IMR-90 (cell line): ENCODE measurements around the gene APPBP2. TPM values are rescaled to one million over a fixed set of nuclear protein-coding genes. Genes with fewer than 3 reads are reported as not detected.
"Not testable (repeated sequence)": the region's sequence is repeated elsewhere in the genome, so short reads cannot be mapped to it uniquely, and the experiment has no call there.

Source experiments
- ATAC-seq: fragments of 200-7000 bp; cut with Tn5 transposase; 2 replicates; pipeline ENCODE4 v1.9.1; 2020; ENCODE audit warnings: low read depth, mild to moderate bottlenecking, moderate library complexity
- BruUV-seq: library from RNA; stranded (reverse); fragments of 400-500 nt; replicated peaks from 2 replicates; lab custom pipeline; 2021; lab: Mats Ljungman, UMichigan
- CTCF ChIA-PET: fragments of 300-600 bp; formaldehyde crosslinking; extraction: SDS; loops from one replicate; lab custom pipeline; 2021; ENCODE audit warnings: antibody characterized with exemption; lab: Yijun Ruan, JAX
- POLR2A ChIA-PET: fragments of 300-600 bp; sonication (Branson Sonifier 250); formaldehyde crosslinking; loops from one replicate; lab custom pipeline; 2022; ENCODE audit warnings: antibody characterized with exemption; ENCODE audit not compliant: unreplicated experiment; lab: Charles Lee
- DNase-seq: peaks from one replicate; pipeline ENCODE4 v3.0.0; 2013
- H2AFZ ChIP-seq: replicated peaks from 2 replicates; pipeline ENCODE3; 2013; ENCODE audit warnings: low read length, mild to moderate bottlenecking; ENCODE audit not compliant: poor library complexity
- H2AK5ac ChIP-seq: 2 replicates; pipeline ENCODE4 v1.6.1; 2013; ENCODE audit warnings: low read depth, low read length, inconsistent platforms
- H2AK9ac ChIP-seq: replicated peaks from 2 replicates; pipeline ENCODE3; 2013; ENCODE audit warnings: mild to moderate bottlenecking, low read depth, low read length, moderate library complexity; ENCODE audit not compliant: poor library complexity
- H2BK120ac ChIP-seq: 2 replicates; pipeline ENCODE4 v1.6.1; 2013; ENCODE audit warnings: low read depth, low read length, inconsistent platforms
- H2BK15ac ChIP-seq: 3 replicates; pipeline ENCODE4 v1.6.1; 2013; ENCODE audit warnings: low read depth, low read length, inconsistent platforms
- H2BK20ac ChIP-seq: 2 replicates; pipeline ENCODE4 v1.6.1; 2013; ENCODE audit warnings: low read depth, mild to moderate bottlenecking, inconsistent platforms, low read length, moderate library complexity
- H2BK5ac ChIP-seq: 2 replicates; pipeline ENCODE4 v1.6.1; 2013; ENCODE audit warnings: mild to moderate bottlenecking, low read depth, low read length, inconsistent platforms; ENCODE audit not compliant: poor library complexity, severe bottlenecking
- H3K14ac ChIP-seq: replicated peaks from 2 replicates; pipeline ENCODE4 v1.6.1; 2013; ENCODE audit warnings: low read depth, low read length, inconsistent platforms
- H3K18ac ChIP-seq: 2 replicates; pipeline ENCODE4 v1.6.1; 2013; ENCODE audit warnings: low read depth, low read length, control low read depth
- H3K23ac ChIP-seq: 2 replicates; pipeline ENCODE4 v1.6.1; 2013; ENCODE audit warnings: low read depth, low read length, inconsistent platforms
- H3K27ac ChIP-seq: 2 replicates; pipeline ENCODE4 v1.5.1; 2013; ENCODE audit warnings: mild to moderate bottlenecking, control low read depth, low read length; ENCODE audit not compliant: insufficient read depth
- H3K27me3 ChIP-seq: 2 replicates; pipeline ENCODE4 v1.6.1; 2013; ENCODE audit warnings: low read length; ENCODE audit not compliant: control insufficient read depth, insufficient read depth
- H3K36me3 ChIP-seq: 2 replicates; pipeline ENCODE4 v1.6.1; 2013; ENCODE audit warnings: low read length, mixed read lengths; ENCODE audit not compliant: control insufficient read depth, insufficient read depth
- H3K4ac ChIP-seq: 2 replicates; pipeline ENCODE4 v1.6.1; 2013; ENCODE audit warnings: low read depth, low read length, inconsistent platforms
- H3K4me1 ChIP-seq: 2 replicates; pipeline ENCODE4 v1.6.1; 2013; ENCODE audit warnings: low read length, mixed read lengths; ENCODE audit not compliant: control insufficient read depth, insufficient read depth
- H3K4me2 ChIP-seq: 2 replicates; pipeline ENCODE4 v1.6.1; 2013; ENCODE audit warnings: low read depth, mild to moderate bottlenecking, control low read depth, low read length, moderate library complexity
- H3K4me3 ChIP-seq: 2 replicates; pipeline ENCODE4 v1.5.1; 2013; ENCODE audit warnings: low read depth, mild to moderate bottlenecking, control low read depth, low read length, moderate library complexity; ENCODE audit not compliant: insufficient read depth
- H3K56ac ChIP-seq: 2 replicates; pipeline ENCODE4 v1.6.1; 2013; ENCODE audit warnings: low read length, inconsistent platforms; ENCODE audit not compliant: insufficient read depth; ENCODE audit errors: extremely low read depth
- H3K79me1 ChIP-seq, 2 experiments: 2 replicates each; pipeline ENCODE4 v1.6.1; 2013; ENCODE audit warnings: low read length in 2 of 2, inconsistent platforms in 1 of 2, low read depth in 1 of 2
- H3K9ac ChIP-seq: 2 replicates; pipeline ENCODE4 v1.6.1; 2013; ENCODE audit warnings: low read depth, low read length, control low read depth
- H3K9me1 ChIP-seq: 2 replicates; pipeline ENCODE4 v1.6.1; 2013; ENCODE audit warnings: low read length, inconsistent platforms; ENCODE audit not compliant: insufficient read depth
- H3K9me3 ChIP-seq: 2 replicates; pipeline ENCODE4 v1.6.1; 2013; ENCODE audit warnings: low read length; ENCODE audit not compliant: control insufficient read depth, insufficient read depth
- H4K20me1 ChIP-seq: 2 replicates; pipeline ENCODE4 v1.6.1; 2013; ENCODE audit warnings: low read length, inconsistent platforms; ENCODE audit not compliant: insufficient read depth
- H4K5ac ChIP-seq: 2 replicates; pipeline ENCODE4 v1.6.1; 2013; ENCODE audit warnings: mild to moderate bottlenecking, low read depth, low read length, control low read depth
- H4K8ac ChIP-seq, 2 experiments: 2 replicates each; pipeline ENCODE4 v1.6.1; 2013; ENCODE audit warnings: low read depth in 2 of 2, low read length in 2 of 2, control low read depth in 1 of 2, inconsistent platforms in 1 of 2
- H4K91ac ChIP-seq: 2 replicates; pipeline ENCODE4 v1.6.1; 2013; ENCODE audit warnings: low read depth, low read length, inconsistent platforms; ENCODE audit not compliant: insufficient read depth
- WGBS, 2 experiments: methylation state at CpG; one replicate each; pipeline versions ENCODE4 v1.1.5 to v1.1.7; 2013; ENCODE audit warnings: missing lambda C conversion rate in 2 of 2; ENCODE audit not compliant: insufficient read length in 1 of 2; ENCODE audit errors: extremely low coverage in 2 of 2; 5-methylcytosine and 5-hydroxymethylcytosine counted together
- dilution Hi-C: fragments of 300-500 bp; cut with HindIII; formaldehyde crosslinking; loops from one replicate; pipeline ENCODE4 v1.14.3; 2018; ENCODE audit warnings: low sequenced_read_pairs; ENCODE audit not compliant: unreplicated experiment
- in situ Hi-C: fragments of 300-500 bp; cut with MboI; formaldehyde crosslinking; loops from 3 replicates; pipeline ENCODE4 v1.14.3; 2019; ENCODE audit warnings: low sequenced_read_pairs, inconsistent platforms, mixed read lengths
- intact Hi-C: fragments of 100-400 bp; cut with micrococcal nuclease; formaldehyde crosslinking; loops from 2 replicates; pipeline ENCODE4 v1.10.0; 2022
- polyA plus RNA-seq, 3 experiments: library from polyadenylated mRNA; depleted of rRNA; stranded (reverse); fragments of >200 nt; gene quantifications; 2 replicates each; pipeline ENCODE4 v1.2.3, GENCODE V29; 2012; ENCODE audit warnings: low replicate concordance in 1 of 3
- total RNA-seq: library from RNA; depleted of rRNA; stranded (reverse); fragments of >200 nt; gene quantifications from 2 replicates; pipeline ENCODE4 v1.2.3, GENCODE V29; 2012

Gene APPBP2
- total and polyA plus RNA-seq, 2 of the 4 experiments (the other 2 are of a cell fraction): 12.3 to 93.9 TPM

DNA sequence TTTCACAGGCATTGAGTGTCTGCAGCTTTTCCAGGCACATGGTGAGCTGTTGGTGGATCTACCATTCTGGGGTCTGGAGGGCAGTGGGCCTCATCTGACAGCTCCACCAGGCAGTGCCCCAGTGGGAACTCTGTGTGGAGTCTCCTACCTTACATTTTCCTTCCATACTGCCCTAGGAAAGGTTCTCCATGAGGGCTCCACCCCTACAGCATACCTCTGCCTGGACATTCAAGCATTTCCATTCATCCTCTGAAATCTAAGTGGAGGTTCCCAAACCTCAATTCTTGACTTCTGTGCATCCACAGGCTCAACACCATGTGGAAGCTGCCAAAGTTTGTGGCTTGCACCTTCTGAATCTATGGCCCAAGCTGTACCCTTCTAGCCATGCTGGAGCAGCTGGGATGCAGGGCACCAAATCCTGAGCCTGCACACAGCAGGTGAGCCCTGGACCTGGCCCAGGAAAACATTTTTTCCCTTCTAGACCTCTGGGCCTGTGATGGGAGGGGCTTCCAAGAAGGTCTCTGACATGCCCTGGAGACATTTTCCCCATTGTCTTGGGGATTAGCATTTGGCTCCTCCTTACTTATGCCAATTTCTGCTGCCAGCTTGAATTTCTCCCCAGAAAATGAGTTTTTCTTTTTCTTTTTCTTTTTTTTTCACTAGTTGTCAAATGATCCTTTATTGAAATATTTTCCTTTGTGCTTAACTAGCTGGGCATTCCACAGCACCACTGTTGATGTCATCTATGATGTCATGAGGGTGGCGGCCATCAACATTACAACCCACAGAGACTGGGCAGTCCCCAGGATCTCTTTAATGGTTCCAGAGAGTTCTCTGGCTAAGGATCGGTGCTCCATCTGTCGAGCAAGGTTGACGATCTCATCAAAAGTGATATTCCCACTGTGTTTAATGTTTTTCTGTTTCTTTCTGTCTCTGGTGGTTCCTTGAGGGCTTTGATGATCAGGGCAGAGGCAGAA lies 92.7 kb downstream of the APPBP2 start:
- H4K20me1 ChIP-seq, H2BK5ac ChIP-seq, ATAC-seq, H3K27ac ChIP-seq, H3K4me2 ChIP-seq, H3K56ac ChIP-seq, H3K36me3 ChIP-seq, intact Hi-C loops, H2BK120ac ChIP-seq, H3K14ac ChIP-seq, H3K9ac ChIP-seq, DNase-seq, BruUV-seq, H3K4me3 ChIP-seq, H2AK5ac ChIP-seq, H3K27me3 ChIP-seq, dilution Hi-C loops, H2AK9ac ChIP-seq, H4K8ac ChIP-seq, POLR2A ChIA-PET, H3K9me1 ChIP-seq, H3K4ac ChIP-seq, H3K4me1 ChIP-seq, H3K9me3 ChIP-seq, H4K91ac ChIP-seq, H4K5ac ChIP-seq, H3K79me1 ChIP-seq, H2BK15ac ChIP-seq, H2AFZ ChIP-seq, H3K18ac ChIP-seq, in situ Hi-C loops, H3K23ac ChIP-seq, H2BK20ac ChIP-seq: not testable (repeated sequence)
- CTCF ChIA-PET: interaction anchor here (0.6 kb wide), 1 partner anchor 142 kb away, joined by 3 read pairs; no protein-coding TSS in a partner anchor
- 100% methylated on average over 2 of the region's 4 CpGs; no CpG with 5 or more reads in 1 of the 2 experiments for WGBS, 2 experiments

DNA sequence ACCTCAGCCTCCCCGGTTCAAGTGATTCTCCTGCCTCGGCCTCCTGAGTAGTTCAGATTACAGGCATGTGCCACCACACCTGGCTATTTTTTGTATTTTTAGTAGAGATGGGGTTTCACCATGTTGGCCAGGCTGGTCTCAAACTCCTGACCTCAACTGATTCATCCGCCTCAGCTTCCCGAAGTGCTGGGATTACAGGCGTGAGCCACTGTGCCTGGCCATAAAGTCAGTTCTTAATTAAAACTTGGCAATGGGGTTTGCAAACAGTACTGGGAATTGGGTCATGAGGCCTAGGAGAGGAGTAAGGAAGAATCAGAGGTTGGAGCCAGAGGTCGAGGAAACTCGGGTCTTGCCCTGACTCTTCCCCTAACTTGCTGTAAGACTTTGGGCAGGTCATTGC lies 95.5 kb downstream of the APPBP2 start:
- H2BK5ac ChIP-seq, BruUV-seq: not testable (repeated sequence)

More for the DNA sequence above, 95.5 kb downstream of the APPBP2 start:
- H2AK5ac ChIP-seq, H2AFZ ChIP-seq, H4K20me1 ChIP-seq, H3K9ac ChIP-seq, H3K14ac ChIP-seq, H3K4me2 ChIP-seq, H3K18ac ChIP-seq, H3K4me1 ChIP-seq, ATAC-seq, intact Hi-C loops, H3K4ac ChIP-seq, H4K5ac ChIP-seq, H4K8ac ChIP-seq, H2BK120ac ChIP-seq, H3K4me3 ChIP-seq, H3K9me1 ChIP-seq, in situ Hi-C loops, H2BK15ac ChIP-seq, H4K91ac ChIP-seq, H3K36me3 ChIP-seq, H3K56ac ChIP-seq, H3K27ac ChIP-seq, H3K27me3 ChIP-seq, CTCF ChIA-PET, H2BK20ac ChIP-seq, H3K23ac ChIP-seq, H2AK9ac ChIP-seq, H3K79me1 ChIP-seq, DNase-seq, dilution Hi-C loops, H3K9me3 ChIP-seq: not testable (repeated sequence)
- WGBS, 2 experiments: 94% methylated on average over 3 of the region's 7 CpGs; no CpG with 5 or more reads in 1 of the 2 experiments
- POLR2A ChIA-PET: interaction anchor here (0.5 kb wide), 1 partner anchor 210 kb away, joined by 3 read pairs; no protein-coding TSS in a partner anchor
